Measurements from ENCODE around the gene YTHDF2. TPM values are rescaled to one million over a fixed set of nuclear protein-coding genes. Genes with fewer than 3 reads are reported as not detected.
"Not testable (repeated sequence)": the region's sequence is repeated elsewhere in the genome, so short reads cannot be mapped to it uniquely, and the experiment has no call there.

The YTHDF2 gene
- total RNA-seq, 1 experiment from 2014 or later, result 126 TPM

- 0 out of 2 replicates have a peak, but pooled peaks cover 3% of the 10 kb centered on the region for H3K4me1 Mint-ChIP-seq
- ChIA-PET POLR2A (no interaction called here), CTCF (interaction anchor here (0.7 kb wide), 1 partner anchor 149 kb away, joined by 3 read pairs; no protein-coding TSS in a partner anchor)
- TF ChIP-seq ZNF512 (CRISPR knock-in tag; IDR thresholded peaks at IDR 0.05; ENCODE audit: borderline replicate concordance), result 0 out of 2 replicates have a peak, but pooled peaks have one; percentile 32
- TF ChIP-seq NFE2L1 (CRISPR knock-in tag; IDR thresholded peaks at IDR 0.05), result no peak
- DNase-seq (ENCODE audit: low spot score) (no peak), ATAC-seq (no peak)
- H3K9me3 Mint-ChIP-seq, result no peaks in the 10 kb centered on the region
- H3K27me3 Mint-ChIP-seq (ENCODE audit: low read depth), result no peaks in the 10 kb centered on the region
- no peak overlapping the region for H3K27ac Mint-ChIP-seq
- peaks cover 27% of the 10 kb centered on the region for H3K36me3 Mint-ChIP-seq
- H3K4me3 Mint-ChIP-seq, result no peak overlapping the region
These were observed 33.9 kb downstream of the YTHDF2 start for GRCh38 chr1:28770601-28771165.

- DNase-seq (ENCODE audit: low spot score); ATAC-seq; H3K4me3 Mint-ChIP-seq; POLR2A ChIA-PET; H3K27me3 Mint-ChIP-seq (ENCODE audit: low read depth); H3K9me3 Mint-ChIP-seq; H3K27ac Mint-ChIP-seq; H3K4me1 Mint-ChIP-seq; CTCF ChIA-PET: not testable (repeated sequence)
- peaks cover 19% of the 10 kb centered on the region for H3K36me3 Mint-ChIP-seq
These were observed 35.2 kb downstream of the YTHDF2 start for GRCh38 chr1:28771921-28772320.

GRCh38 chr1:28773105-28773504, 36.4 kb downstream of the YTHDF2 start:
- 0 out of 2 replicates have a peak, but pooled peaks cover 3% of the 10 kb centered on the region for H3K4me1 Mint-ChIP-seq
- H3K9me3 Mint-ChIP-seq, result no peaks in the 10 kb centered on the region
- ChIA-PET POLR2A (no interaction called here), CTCF (interaction anchor here (1.0 kb wide), 1 partner anchor 37 kb away, joined by 3 read pairs; no protein-coding TSS in a partner anchor)
- H3K27ac Mint-ChIP-seq, result peak overlapping the region; percentile 63; the same call in 1 of the 2 replicates
- DNase-seq (ENCODE audit: low spot score) (no peak), ATAC-seq (no peak)
- peaks cover 17% of the 10 kb centered on the region for H3K36me3 Mint-ChIP-seq
- H3K27me3 Mint-ChIP-seq (ENCODE audit: low read depth), result no peaks in the 10 kb centered on the region
- TF ChIP-seq SMAD4 (CRISPR knock-in tag; IDR thresholded peaks at IDR 0.05) (0 out of 2 replicates have a peak, but pooled peaks have one; percentile 28), ARID4B (CRISPR knock-in tag; IDR thresholded peaks at IDR 0.05; ENCODE audit: borderline replicate concordance) (no peak)
- no peak overlapping the region for H3K4me3 Mint-ChIP-seq

- H3K36me3 Mint-ChIP-seq, result no peaks in the 10 kb centered on the region
- ATAC-seq (peak; percentile 91), DNase-seq (ENCODE audit: low spot score) (peak; percentile 77)
- H3K27ac Mint-ChIP-seq, result peak overlapping the region; percentile 88
- H3K4me1 Mint-ChIP-seq, result 0 out of 2 replicates have a peak, but pooled peaks cover 3% of the 10 kb centered on the region
- ChIA-PET CTCF (interaction anchor here (0.6 to 2.8 kb wide), 18 partner anchors 10 to 349 kb away, joined by 3 to 34 read pairs (median 6); partner anchors contain the start of genes TMEM200B and YTHDF2), POLR2A (interaction anchor here (0.6 to 1.8 kb wide), 8 partner anchors 20 to 132 kb away, joined by 3 to 11 read pairs (median 5); partner anchors contain the start of genes RNU11, TAF12 and YTHDF2)
- peak overlapping the region; percentile 69 for H3K4me3 Mint-ChIP-seq
- no peaks in the 10 kb centered on the region for H3K27me3 Mint-ChIP-seq (ENCODE audit: low read depth)
- no peaks in the 10 kb centered on the region for H3K9me3 Mint-ChIP-seq
- no peak for TF ChIP-seq HMGA2 (CRISPR knock-in tag; IDR thresholded peaks at IDR 0.05)
- TF ChIP-seq ZNF317 (CRISPR knock-in tag; IDR thresholded peaks at IDR 0.05; ENCODE audit: borderline replicate concordance, low read depth), result no peak
- TF ChIP-seq ZNF138 (CRISPR knock-in tag; conservative IDR thresholded peaks at IDR 0.05), result peak; percentile 80; the same call in 1 of the 2 replicates
- TF ChIP-seq ZNF423 (CRISPR knock-in tag; IDR thresholded peaks at IDR 0.05), result no peak
- TF ChIP-seq ZBTB43 (CRISPR knock-in tag; IDR thresholded peaks at IDR 0.05), result no peak
- TF ChIP-seq SMAD3 (CRISPR knock-in tag; IDR thresholded peaks at IDR 0.05; ENCODE audit: borderline replicate concordance), result 0 out of 2 replicates have a peak, but pooled peaks have one; percentile 20
- no peak for TF ChIP-seq AFF4 (CRISPR knock-in tag; IDR thresholded peaks at IDR 0.05; ENCODE audit: borderline replicate concordance)
- 0 out of 2 replicates have a peak, but pooled peaks have one; percentile 28 for TF ChIP-seq E2F5 (CRISPR knock-in tag; IDR thresholded peaks at IDR 0.05)
- no peak for TF ChIP-seq ZNF671 (CRISPR knock-in tag; IDR thresholded peaks at IDR 0.05)
These were observed 38.6 kb downstream of the YTHDF2 start for GRCh38 chr1:28775121-28775942.

Data from WTC11 (cell line).